GM18909 (cell line): ENCODE results near the gene SLC2A4RG.

Experiments
- ATAC-seq: cut with Tn5 transposase; IDR thresholded peaks from one replicate; pipeline ENCODE4 v1.9.1; 2021; ENCODE audit warnings: mild to moderate bottlenecking; ENCODE audit not compliant: unreplicated experiment, poor library complexity

The SLC2A4RG gene

DNA sequence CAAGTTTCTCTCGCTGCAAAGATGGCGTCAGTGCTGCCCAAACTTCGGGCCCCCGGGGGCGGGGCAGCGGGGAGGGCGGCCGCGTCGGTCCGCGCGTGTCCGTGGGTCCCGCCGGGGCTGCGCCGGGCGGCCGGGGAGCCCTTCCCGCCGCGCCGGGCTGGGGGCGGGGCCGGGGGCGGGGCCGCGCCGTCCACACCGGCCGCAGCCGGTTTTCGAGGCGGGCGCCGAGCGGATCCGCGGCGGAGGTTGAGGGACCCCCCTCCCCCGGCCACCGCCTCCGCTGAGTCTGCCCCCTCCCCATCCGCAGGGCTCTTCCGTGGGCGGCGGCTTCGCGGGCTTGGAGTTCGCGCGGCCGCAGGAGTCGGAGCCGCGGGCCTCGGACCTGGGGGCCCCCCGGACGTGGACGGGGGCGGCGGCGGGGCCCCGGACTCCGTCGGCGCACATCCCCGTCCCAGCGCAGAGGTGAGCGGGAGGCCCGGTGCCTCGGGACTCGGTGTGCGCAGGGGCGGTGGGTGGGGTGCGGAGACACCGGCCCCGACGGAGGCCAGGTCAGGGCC lies 572 bp downstream of the SLC2A4RG start:
- ATAC-seq = no peak

DNA sequence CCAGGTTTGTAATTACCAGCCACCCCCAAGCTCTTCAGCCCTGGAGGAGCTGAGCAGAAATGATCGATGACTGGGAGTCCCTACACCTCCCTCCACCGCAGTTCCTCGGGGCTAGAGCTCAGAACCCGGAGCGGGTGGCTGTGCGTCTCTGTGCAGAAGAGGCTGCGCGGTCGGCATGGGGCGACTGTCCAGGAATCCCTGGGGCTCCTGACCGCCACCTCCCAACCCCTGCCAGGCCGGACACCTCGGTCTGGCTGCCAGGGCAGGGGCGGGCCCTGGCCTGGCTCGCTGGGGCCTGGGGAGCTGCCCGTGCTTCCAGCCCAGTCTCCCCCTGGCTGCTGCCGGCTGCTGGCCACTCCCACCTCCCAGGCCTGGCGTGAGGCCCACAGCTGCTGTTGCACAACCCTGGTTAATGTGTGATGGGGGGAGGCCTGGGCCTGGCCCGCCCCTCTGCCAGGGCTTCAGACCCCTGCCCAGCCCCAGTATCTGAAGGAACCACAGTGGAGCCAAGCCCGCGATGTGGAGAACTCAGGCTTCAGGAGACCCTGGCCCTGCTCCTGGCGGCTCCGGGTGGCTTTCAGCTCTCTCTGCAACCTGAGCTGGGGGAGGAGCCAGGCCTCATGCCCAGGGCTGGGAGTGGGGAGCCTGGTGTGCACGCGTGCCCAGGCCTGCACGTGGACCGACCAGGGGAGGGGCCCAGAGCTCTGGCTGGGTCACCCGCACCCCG lies 1.2 kb downstream of the SLC2A4RG start:
- no peak for ATAC-seq

GRCh38 chr20:63741354-63741675 lies 1.7 kb downstream of the SLC2A4RG start:
- ATAC-seq = no peak

DNA sequence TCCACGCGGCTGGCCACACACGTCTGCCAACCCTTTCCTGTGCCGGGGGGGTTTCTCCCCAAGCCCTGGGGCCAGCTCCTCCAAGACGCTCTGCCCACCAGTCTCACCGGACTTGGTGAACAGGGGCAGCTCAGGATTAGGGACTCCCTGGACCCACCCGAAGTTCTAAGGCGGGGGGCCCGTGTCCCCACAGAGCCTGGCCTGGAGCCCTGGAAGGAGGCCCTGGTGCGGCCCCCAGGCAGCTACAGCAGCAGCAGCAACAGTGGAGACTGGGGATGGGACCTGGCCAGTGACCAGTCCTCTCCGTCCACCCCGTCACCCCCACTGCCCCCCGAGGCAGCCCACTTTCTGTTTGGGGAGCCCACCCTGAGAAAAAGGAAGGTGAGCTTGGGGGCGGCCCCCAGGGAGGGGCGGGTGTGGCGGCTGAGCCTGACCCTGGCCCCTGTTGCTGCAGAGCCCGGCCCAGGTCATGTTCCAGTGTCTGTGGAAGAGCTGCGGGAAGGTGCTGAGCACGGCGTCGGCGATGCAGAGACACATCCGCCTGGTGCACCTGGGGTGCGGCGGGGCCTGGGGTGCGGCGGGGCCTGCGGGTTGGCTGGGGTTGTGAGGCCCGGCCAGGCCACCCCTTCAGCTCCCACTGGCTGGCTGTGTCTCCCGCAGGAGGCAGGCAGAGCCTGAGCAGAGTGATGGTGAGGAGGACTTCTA lies 2.3 kb downstream of the SLC2A4RG start:
- ATAC-seq = no peak

- no peak for ATAC-seq
These were observed 2.9 kb downstream of the SLC2A4RG start for GRCh38 chr20:63742381-63743024.

DNA sequence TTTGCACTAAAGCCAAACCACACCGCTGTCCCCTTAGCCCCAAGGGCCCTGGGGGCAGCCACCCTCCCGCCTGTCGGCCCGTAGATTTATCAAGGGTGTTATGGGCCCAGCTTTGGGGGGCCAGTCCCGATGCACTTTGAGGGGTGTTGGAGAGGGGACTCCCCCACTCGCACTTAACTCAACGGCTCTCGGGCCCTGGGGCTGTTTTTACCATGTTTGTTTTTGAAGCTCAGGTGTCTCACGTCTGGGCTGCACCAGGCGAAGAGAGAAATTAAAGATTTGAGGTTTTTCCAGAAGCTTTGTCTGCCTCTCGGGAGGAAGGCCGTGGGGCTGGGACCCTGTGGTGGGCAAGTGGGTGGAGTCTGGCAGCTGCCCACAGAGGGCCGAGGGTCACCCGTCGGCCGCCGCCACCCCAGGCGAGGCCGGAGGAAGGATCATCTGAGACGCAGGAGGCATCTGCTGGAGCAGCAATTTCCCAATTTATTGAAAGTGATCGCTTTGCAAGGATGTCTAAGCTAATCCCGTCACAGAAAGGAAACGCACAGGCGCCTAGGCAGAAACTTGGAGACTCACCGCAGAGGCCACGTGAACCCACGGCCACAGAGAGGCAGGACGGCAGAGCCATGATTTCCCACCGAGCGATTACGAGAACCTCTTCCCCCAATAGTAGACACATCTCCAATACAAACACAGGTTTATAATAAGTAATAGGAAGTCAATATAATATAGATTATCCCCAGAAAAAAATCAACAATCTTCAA lies 3.8 kb downstream of the SLC2A4RG start:
- ATAC-seq = no peak

GRCh38 chr20:63744158-63744557 lies 4.6 kb downstream of the SLC2A4RG start:
- no peak for ATAC-seq

GRCh38 chr20:63744574-63745423 lies 5.2 kb downstream of the SLC2A4RG start:
- ATAC-seq = no peak

DNA sequence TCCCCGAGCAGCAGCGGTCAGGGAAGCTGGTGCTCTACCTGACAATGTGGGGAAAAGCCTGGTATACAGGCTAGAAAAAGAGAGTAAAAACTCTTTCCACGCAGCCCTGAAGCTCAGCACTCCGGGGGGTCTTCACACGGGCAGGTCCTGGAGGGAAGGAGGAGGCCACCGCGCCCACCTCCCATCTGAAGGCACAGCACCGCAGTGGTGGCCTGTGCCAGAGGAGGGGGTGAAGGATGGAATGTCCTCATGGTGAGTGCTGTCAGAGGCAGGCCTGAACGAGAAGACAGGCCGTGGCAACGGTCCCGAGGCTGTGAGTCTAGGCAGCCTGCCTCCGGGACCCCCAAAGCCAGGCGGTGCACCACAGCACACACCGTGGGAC lies 5.8 kb downstream of the SLC2A4RG start:
- no peak for ATAC-seq

DNA sequence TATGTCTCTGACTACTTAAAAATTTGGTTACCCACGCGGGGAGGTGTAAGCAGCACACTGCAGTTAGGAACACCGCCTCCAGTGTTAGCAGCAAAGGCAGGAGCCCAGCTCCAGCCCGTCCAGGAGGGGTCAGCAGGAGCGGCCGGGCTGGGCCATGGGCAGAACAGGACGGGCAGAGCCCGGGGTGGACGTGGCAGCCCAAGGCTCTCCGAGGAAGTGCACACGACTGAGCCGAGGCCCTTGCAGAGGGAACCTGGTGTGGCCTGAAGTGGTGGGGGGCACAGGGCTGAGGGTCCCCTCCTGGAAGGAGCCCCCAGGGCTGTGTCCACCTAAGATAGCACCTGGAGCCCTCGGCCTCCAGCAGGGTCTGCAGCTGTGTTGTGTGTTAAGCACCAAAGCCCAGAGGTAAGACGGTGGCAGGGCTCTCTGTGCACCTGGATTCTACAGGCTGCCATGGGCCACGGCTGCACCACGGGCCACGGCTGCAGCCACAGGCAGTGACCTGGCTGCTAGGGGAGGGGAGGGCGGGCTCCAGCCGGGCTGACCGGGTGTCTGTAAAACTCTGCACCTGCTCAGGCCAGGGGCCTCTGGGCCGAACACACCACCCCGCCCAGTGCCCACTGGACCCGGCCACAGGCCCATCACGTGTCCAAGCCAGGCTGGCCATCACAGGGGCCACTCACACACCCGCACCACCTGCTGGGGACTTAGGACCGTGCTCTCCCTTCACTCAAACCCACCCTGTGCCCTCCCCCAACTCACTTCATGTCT lies 6.6 kb downstream of the SLC2A4RG start:
- no peak for ATAC-seq

DNA sequence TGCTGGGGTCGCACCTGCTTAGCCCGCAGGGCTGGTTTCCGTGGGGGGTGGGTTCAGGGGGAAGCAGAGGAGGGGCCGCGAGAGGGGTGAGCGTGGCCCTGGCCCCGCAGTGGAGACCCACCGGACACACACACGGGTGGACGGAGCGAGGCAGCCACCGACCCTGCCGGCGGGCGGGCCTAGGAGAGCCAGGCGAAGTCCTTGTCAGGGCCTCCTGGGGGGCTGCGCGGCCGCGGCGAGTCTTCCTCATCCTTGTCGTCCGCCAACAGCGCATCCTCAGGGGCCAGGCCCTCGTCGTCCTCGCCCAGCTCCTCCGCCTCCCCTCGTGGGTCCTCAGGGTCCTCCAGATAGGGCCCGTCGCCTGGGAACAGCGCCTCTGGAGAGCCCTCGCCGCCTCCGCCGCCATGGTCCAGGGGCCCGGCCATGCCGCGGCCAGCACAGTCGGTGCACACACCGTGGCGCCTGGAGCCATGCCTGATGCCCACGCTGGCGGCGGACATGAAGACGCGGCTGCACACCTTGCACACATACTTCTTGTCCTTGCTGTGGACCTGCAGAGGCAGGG lies 7.3 kb downstream of the SLC2A4RG start:
- no peak for ATAC-seq

- ATAC-seq = no peak
These were observed 8.1 kb downstream of the SLC2A4RG start for GRCh38 chr20:63747622-63748069.

GRCh38 chr20:63748070-63748933 lies 8.7 kb downstream of the SLC2A4RG start:
- no peak for ATAC-seq

- no peak for ATAC-seq
These were observed 9.3 kb downstream of the SLC2A4RG start for GRCh38 chr20:63748934-63749270.

DNA sequence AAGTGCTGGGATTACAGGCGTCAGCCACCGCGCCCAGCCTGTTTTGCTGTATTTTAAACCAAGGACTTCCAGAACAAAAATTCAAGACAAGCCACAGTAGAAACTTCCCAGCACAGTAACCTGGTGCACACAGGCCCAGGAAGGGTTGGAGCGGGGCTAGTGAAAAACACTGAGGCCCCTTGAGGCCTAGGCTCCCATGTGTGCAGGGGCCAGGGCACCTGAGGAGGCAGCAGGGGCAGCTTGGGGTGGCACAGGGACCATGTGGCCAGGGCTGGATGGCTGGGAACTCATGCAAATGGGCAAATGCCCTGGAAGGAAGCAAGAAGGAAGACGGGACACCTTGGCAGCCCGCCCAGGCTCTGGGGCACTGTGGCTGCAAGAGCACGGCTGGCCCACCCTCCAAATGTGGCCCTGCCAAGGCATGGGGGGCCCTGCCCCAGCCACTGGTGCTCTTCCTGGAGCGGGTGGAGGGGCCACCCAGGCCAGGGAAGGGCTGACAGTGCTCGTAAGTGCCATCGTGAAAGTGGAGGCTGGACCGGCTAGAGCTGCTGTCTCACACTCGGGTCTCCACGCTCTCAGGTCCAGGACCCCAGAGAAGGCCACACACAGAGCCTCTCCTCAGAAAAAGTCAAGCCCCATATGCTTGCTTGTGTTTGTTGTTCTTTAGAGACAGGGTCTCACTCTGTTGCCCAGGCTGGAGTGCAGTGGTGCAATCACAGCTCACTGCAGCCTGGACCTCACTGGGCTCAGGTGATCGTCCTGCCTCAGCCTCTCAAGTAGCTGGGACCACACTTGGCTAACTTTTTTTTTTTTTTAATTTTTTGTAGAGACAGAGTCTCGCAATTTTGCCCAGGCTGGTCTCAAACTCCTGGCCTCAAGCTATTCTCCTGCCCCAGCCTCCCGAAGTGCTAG lies 10.3 kb downstream of the SLC2A4RG start:
- ATAC-seq = no peak

GRCh38 chr20:63750807-63751470 lies 11.4 kb downstream of the SLC2A4RG start:
- no peak for ATAC-seq
